ENCODE results near the gene ZNF646. TPM values are rescaled to one million over a fixed set of nuclear protein-coding genes. Genes with fewer than 3 reads are reported as not detected.

The ZNF646 gene
- total and polyA plus RNA-seq, 4 donors: 8.4 to 20.5 (median 12.5) TPM

DNA sequence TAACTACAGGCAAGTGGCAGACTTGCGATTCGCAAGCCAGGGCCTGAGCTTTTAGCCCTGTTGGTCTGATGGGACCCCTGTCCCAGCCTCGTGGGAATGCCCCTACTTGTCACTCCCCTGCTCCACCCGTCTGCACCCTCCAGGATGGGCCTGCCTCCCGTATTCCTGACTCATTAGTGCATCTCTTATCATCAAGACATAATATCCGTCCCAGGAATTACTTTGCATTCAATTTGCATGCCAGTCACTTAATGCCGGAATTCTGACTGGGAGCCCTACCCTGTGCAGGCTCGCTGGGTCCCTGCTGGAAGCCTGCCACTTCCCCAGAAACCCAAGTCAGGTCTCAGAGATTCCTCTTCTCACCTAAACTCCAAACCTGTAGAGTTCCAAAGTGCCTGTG is 11.2 kb downstream of the ZNF646 start:
- H3K4me1 ChIP-seq (ENCODE audit: control insufficient read depth in 5 of 5, insufficient read depth in 5 of 5, low read length in 5 of 5): peaks cover 0 to 3% (median 0%) of the 10 kb centered on the region in 5 donors
- WGBS, 2 donors: 86 to 90% methylated on average over 8 of the region's 8 CpGs
- no peak overlapping the region for H3K4me3 ChIP-seq
- peaks cover 5 to 35% (median 13%) of the 10 kb centered on the region in 4 donors for H3K36me3 ChIP-seq (ENCODE audit: control insufficient read depth in 4 of 4, insufficient read depth in 4 of 4, low read length in 4 of 4)
- no peaks in the 10 kb centered on the region for H3K27me3 ChIP-seq (ENCODE audit: control insufficient read depth in 3 of 3, insufficient read depth in 3 of 3, low read length in 2 of 3)
- ATAC-seq (ENCODE audit: insufficient read depth, low FRiP score) (no peak), DNase-seq (no peak)
- TF ChIP-seq, protein P1, sequence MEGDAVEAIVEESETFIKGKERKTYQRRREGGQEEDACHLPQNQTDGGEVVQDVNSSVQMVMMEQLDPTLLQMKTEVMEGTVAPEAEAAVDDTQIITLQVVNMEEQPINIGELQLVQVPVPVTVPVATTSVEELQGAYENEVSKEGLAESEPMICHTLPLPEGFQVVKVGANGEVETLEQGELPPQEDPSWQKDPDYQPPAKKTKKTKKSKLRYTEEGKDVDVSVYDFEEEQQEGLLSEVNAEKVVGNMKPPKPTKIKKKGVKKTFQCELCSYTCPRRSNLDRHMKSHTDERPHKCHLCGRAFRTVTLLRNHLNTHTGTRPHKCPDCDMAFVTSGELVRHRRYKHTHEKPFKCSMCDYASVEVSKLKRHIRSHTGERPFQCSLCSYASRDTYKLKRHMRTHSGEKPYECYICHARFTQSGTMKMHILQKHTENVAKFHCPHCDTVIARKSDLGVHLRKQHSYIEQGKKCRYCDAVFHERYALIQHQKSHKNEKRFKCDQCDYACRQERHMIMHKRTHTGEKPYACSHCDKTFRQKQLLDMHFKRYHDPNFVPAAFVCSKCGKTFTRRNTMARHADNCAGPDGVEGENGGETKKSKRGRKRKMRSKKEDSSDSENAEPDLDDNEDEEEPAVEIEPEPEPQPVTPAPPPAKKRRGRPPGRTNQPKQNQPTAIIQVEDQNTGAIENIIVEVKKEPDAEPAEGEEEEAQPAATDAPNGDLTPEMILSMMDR (IDR thresholded peaks at IDR 0.05; ENCODE audit: control extremely low read depth, extremely low read depth): no peak
- no peak overlapping the region for H3K9ac ChIP-seq (ENCODE audit: insufficient read depth in 1 of 2, low read length in 2 of 2)
- no peak overlapping the region for H3K27ac ChIP-seq (ENCODE audit: low read depth in 1 of 2, low read length in 1 of 2)
- H3K9me3 ChIP-seq (ENCODE audit: control insufficient read depth in 4 of 4, insufficient read depth in 3 of 4, low read length in 3 of 4): no peaks in the 10 kb centered on the region

DNA sequence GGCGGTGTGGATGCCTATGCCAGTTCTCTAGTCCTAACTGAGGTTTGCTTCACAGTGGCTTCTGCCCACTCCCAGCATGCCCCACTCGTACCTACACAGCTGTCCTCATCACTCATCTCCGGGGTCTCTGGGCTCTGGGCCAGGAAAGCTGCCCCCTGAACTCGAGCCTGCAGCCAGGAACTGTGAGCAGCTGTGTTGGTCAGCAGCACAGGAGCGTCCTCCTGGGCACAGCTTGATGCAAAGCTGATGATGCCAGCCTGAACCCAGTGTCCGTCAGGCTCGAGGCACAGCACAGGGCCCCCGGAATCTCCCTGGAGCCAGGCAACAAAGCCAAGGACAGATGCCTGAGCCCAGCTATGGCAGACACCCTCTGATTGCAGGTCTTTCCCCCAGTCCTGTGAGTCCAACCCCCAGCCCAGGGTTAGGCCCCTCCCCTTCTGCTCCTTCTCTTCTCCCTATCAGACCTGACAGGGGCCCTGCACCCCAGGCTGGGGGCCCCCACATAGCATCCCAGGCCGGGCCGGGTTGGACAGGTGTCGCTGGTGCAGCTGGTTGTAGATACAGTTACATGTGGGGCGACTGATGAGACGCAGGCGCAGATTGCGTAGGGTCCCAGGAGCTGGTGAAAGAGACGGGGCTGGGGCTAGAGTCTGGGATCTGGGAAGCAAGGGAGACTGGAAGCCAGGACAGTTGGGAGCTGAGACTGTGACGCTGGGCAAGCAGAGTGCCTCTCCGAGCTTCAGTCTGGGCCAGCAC is 11.8 kb downstream of the ZNF646 start:
- WGBS, 2 donors: 90 to 92% methylated on average over 18 of the region's 18 CpGs
- TF ChIP-seq, protein P1 (IDR thresholded peaks at IDR 0.05; ENCODE audit: control extremely low read depth, extremely low read depth): no peak
- Histone ChIP-seq H3K9me3 (ENCODE audit: control insufficient read depth in 4 of 4, insufficient read depth in 3 of 4, low read length in 3 of 4) (no peaks in the 10 kb centered on the region), H3K27ac (ENCODE audit: low read depth in 1 of 2, low read length in 1 of 2) (no peak overlapping the region), H3K4me3 (no peak overlapping the region), H3K27me3 (ENCODE audit: control insufficient read depth in 3 of 3, insufficient read depth in 3 of 3, low read length in 2 of 3) (no peaks in the 10 kb centered on the region), H3K9ac (ENCODE audit: insufficient read depth in 1 of 2, low read length in 2 of 2) (no peak overlapping the region), H3K36me3 (ENCODE audit: control insufficient read depth in 4 of 4, insufficient read depth in 4 of 4, low read length in 4 of 4) (peaks cover 0 to 34% (median 8%) of the 10 kb centered on the region in 4 donors), H3K4me1 (ENCODE audit: control insufficient read depth in 5 of 5, insufficient read depth in 5 of 5, low read length in 5 of 5) (peaks cover 0 to 3% (median 0%) of the 10 kb centered on the region in 5 donors)
- no peak for DNase-seq
- ATAC-seq (ENCODE audit: insufficient read depth, low FRiP score): no peak

DNA sequence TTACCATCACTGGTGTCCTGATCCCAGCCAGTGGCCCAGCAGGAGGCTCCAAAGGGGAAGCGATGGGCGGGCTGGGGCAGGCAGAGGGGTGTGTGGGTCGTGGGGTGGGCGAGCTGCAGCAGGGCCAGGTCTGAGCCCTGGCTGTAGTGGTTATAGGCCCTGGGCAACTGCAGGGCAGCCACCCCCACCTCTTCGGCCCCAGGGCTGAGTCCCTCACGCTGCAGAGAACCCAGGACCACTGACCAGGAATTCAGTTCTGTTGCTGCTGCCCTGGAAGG is 12.3 kb downstream of the ZNF646 start:
- Histone ChIP-seq H3K27me3 (ENCODE audit: control insufficient read depth in 3 of 3, insufficient read depth in 3 of 3, low read length in 2 of 3) (no peaks in the 10 kb centered on the region), H3K36me3 (ENCODE audit: control insufficient read depth in 4 of 4, insufficient read depth in 4 of 4, low read length in 4 of 4) (peaks cover 0 to 31% (median 6%) of the 10 kb centered on the region in 4 donors), H3K9ac (ENCODE audit: insufficient read depth in 1 of 2, low read length in 2 of 2) (no peak overlapping the region), H3K27ac (ENCODE audit: low read depth in 1 of 2, low read length in 1 of 2) (no peak overlapping the region), H3K4me1 (ENCODE audit: control insufficient read depth in 5 of 5, insufficient read depth in 5 of 5, low read length in 5 of 5) (no peaks in the 10 kb centered on the region), H3K9me3 (ENCODE audit: control insufficient read depth in 4 of 4, insufficient read depth in 3 of 4, low read length in 3 of 4) (no peaks in the 10 kb centered on the region), H3K4me3 (no peak overlapping the region)
- TF ChIP-seq, protein P1 (IDR thresholded peaks at IDR 0.05; ENCODE audit: control extremely low read depth, extremely low read depth): no peak
- WGBS, 2 donors: 86 to 87% methylated on average over 6 of the region's 6 CpGs
- DNase-seq (no peak), ATAC-seq (ENCODE audit: insufficient read depth, low FRiP score) (no peak)

DNA sequence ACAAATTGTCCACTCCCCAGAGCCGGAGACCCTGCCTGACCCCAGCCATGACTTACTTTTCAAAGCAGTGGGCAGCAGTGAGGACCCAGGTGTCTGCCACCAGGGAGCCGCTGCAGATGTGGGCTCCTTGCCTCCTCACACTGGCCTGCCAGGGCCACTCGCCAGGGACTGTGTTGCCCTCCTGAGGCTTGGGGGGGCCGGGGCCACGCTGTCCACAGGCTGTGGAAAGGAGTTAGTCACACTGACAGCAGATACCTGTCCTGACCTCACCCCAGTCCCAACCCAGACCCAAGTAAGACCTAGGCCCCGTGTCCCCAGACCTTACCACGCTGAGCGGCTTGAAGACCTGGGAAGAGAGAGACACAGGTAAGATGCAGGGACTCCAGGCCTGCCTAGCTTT is 13.3 kb downstream of the ZNF646 start:
- Histone ChIP-seq H3K4me1 (ENCODE audit: control insufficient read depth in 5 of 5, insufficient read depth in 5 of 5, low read length in 5 of 5) (no peaks in the 10 kb centered on the region), H3K27me3 (ENCODE audit: control insufficient read depth in 3 of 3, insufficient read depth in 3 of 3, low read length in 2 of 3) (no peaks in the 10 kb centered on the region), H3K27ac (ENCODE audit: low read depth in 1 of 2, low read length in 1 of 2) (no peak overlapping the region), H3K9me3 (ENCODE audit: control insufficient read depth in 4 of 4, insufficient read depth in 3 of 4, low read length in 3 of 4) (no peaks in the 10 kb centered on the region), H3K4me3 (no peak overlapping the region), H3K36me3 (ENCODE audit: control insufficient read depth in 4 of 4, insufficient read depth in 4 of 4, low read length in 4 of 4) (peaks cover 0 to 26% (median 3%) of the 10 kb centered on the region in 4 donors), H3K9ac (ENCODE audit: insufficient read depth in 1 of 2, low read length in 2 of 2) (no peak overlapping the region)
- WGBS, 2 donors: 93 to 94% methylated on average over 8 of the region's 8 CpGs
- no peak for ATAC-seq (ENCODE audit: insufficient read depth, low FRiP score)
- DNase-seq: no peak
- TF ChIP-seq, protein P1 (IDR thresholded peaks at IDR 0.05; ENCODE audit: control extremely low read depth, extremely low read depth): no peak

Measured in lung (tissue), 12 donors.